ENCODE measurements around the gene GPSM1.

GPSM1 gene

DNA sequence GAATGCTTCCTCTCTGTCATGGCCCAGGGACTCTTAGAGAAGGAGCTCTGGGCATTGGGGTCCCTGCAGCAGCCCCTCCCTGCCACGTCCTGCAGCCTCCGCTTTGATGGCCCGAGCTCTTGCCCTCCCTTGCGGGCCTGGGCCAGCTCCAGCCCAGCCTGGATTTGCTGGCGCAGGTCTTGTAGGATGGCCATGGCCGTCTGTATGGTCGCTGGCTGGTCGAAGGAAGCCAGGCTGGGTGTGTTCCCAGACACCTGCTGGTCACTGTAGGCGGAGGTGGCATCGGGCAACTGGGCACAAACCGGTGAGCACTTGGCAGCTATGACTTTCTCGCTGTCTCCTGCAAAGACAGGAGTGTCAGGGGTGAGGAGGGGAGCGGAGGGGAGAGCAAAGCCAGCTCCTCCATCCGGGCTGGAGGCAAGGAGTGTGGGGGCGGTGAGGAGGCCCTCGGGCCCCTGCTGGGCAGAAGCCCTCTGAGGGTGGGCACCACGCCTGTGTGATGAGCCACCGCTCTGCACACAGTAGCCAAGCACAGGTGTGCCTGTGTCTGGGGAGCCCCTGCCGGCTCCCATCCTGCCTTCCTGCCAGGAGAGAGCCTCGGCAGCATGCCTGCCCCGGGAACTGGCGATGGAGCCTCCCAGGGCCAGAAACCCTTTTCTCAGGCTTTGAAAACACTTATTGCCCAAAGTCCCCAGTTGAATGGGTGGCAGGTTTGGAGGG lies 35.9 kb upstream of the GPSM1 start:
- DNase-seq = no peak

- no peak for DNase-seq
Measured at GRCh38 chr9:136292026-136292538, 35.3 kb upstream of the GPSM1 start.

GRCh38 chr9:136292591-136293448 lies 34.5 kb upstream of the GPSM1 start:
- no peak for DNase-seq

GRCh38 chr9:136293476-136294077 lies 33.8 kb upstream of the GPSM1 start:
- DNase-seq = no peak

GRCh38 chr9:136294437-136294836 lies 32.9 kb upstream of the GPSM1 start:
- DNase-seq = no peak

DNA sequence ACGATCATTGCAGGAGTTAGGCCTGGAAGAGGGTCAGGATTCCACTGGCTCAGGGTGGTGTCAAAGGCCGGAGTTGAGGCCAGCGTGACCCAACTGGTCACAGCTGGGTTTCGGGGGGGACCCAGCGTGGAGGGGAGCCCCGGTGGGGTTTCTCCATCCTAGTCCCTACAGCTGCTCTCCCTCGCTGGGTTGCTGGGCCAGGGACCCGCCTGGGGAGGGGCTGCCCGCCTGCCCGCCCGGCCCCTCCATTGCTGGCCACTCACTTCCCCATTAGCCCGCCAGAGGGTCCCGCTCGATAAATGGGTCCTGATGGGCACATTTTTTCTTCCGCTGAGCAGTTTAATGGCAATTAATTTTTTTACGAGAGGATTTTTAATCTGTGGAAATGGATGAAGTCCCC lies 32.3 kb upstream of the GPSM1 start:
- DNase-seq = no peak

- no peak for DNase-seq
Measured at GRCh38 chr9:136295542-136296433, 31.6 kb upstream of the GPSM1 start.

DNA sequence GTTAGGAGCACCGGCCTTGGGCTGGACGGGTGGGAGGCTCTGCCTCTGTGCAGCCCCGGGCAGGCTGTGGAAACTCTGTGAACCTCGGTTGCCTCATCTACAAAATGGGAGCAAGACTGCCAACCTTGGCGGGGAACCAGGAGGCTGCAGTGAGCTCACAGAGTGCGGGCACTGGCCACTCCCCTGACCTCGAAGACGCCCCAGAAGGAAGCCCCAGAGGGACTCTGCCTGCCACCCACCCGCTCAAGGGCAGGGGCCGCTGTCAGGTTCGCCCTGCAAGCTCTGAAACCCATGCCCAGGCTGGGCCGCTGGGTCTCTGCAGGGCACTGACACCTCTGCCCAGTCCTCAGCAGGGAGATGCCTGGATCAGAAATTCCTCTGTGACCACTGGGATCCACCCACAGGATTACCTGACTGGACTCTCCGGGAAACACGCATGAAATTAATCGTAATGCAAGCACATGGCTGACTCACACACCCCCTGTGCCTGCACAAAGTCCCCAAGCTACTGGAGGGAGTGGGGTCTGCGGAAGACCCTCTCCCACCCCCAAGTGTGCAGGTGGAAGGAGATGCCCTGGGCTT lies 30.8 kb upstream of the GPSM1 start:
- no peak for DNase-seq

DNA sequence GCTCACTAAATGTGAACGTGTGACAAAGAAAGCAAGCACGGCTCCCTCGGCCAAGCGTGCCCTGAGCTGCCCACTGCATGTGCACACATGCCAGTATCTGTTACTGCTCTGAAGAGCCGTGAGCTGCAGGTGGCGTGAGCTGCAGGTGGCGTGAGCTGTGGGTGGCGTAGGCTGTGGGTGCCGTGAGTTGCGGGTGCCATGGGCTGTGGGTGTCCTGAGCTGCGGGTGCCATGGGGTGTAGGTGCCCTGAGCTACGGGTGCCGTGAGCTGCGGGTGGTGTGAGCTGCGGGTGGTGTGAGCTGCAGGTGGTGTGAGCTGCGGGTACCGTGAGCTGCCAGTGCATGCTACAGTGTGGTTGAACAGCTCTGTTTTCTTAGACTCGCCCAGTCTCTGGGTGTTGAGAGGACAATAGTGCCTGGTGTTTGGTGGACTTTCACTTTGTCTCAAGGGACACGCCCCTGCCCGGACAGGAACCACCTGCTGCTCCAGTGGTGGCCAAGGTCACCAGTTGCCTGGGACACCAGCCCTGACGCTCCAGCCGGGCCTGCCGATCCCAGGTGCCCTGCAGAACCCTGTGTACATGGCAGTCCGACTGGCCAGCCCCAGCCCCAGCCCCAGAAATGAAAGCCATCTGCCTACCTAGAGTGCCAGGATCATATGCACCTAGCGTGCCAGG lies 30.2 kb upstream of the GPSM1 start:
- DNase-seq = no peak

DNA sequence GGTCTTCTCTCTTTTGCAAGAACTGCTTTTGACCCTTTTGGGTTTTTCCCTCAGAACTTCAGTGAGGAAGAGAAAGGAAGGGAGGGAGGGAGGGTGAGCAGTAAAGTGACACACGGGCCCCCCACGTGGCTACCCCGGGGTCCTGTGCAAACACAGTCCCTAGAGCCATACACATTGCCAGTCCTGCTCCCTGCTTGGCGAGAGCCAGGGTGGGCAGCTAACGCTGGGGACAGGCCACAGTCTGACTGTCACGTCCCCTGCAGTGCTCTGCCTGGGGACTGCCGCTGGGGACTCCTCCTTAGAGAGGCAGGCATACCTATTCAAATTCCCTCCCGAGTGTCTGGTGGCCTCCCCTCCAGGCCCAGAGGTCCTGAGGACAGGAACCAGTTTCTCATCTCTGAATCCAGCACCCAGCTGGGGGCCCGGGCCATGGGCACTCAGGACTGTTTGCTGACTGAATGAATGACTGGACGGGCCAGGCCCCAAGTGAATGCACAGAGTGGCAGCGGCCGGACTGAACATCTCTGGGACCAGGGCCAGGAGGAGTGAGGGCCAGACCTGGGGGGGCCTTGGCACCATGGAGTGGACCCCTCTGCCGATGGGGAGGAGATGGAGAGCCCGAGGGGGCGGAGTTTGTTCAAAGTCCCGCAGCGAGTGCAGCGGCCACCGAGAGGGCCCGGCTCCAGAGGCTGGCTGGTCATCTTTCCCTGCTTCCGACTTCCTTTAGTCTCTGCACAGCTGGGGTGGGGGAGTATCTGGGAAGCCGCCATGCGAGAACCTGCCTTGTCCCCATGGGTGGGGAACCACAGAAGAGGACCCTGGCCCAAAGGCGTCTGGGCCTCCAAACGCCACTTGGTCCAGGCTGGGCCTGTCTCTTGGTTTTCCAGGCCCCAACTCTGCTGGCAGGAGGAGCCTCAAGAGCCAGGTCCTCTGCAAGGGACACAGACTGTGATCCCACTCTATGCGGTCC lies 29.3 kb upstream of the GPSM1 start:
- DNase-seq = no peak

GRCh38 chr9:136299116-136299515 lies 28.2 kb upstream of the GPSM1 start:
- DNase-seq = no peak

DNA sequence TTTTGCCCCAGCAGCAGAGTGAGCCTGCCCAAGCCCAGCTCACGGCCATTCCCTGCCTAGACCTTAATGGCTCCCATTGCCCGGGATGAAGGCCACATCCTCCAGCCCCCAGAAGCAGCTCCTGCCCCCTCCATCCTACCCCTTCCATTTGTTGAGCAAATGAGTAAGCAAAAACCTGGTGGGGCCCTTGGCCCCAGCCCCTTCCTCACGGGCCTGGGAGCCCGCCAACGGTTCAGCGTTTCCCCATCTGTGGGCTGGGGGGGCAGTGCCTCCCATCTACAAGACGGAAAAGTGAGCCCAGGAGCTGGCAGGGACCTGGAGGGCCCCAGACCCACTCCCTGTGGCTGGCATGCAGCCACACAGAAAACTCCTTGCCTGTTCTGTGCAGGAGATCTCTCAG lies 27.8 kb upstream of the GPSM1 start:
- no peak for DNase-seq

DNA sequence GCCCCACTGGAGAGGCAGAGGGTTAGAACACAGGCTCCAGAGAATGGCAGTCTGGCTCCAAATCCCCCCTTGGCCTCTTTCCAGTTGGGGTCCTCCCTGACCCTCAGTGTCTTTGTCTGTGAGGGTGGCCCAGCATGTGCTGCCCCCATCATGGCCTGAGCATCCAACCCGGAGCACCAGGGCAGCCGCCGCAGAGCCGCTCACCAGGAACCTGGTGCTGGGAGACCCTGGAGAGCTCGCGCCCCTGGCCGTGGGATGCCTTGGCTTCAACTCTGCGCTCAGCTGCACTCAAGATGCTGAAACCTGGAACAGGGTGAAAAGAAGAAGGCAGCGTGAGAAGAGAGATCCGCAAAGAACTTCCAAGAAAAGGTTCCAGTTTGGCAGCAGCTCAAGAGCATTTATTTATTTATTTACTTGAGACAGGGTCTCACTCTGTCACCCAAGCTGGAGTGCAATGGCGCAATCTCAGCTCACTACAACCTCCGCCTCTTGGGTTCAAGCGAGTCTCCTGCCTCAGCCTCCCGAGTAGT lies 27.3 kb upstream of the GPSM1 start:
- no peak for DNase-seq

GRCh38 chr9:136300866-136301265 lies 26.5 kb upstream of the GPSM1 start:
- no peak for DNase-seq

- no peak for DNase-seq
Measured at GRCh38 chr9:136302527-136302926, 24.8 kb upstream of the GPSM1 start.

GRCh38 chr9:136303066-136303824 lies 24.1 kb upstream of the GPSM1 start:
- no peak for DNase-seq

DNA sequence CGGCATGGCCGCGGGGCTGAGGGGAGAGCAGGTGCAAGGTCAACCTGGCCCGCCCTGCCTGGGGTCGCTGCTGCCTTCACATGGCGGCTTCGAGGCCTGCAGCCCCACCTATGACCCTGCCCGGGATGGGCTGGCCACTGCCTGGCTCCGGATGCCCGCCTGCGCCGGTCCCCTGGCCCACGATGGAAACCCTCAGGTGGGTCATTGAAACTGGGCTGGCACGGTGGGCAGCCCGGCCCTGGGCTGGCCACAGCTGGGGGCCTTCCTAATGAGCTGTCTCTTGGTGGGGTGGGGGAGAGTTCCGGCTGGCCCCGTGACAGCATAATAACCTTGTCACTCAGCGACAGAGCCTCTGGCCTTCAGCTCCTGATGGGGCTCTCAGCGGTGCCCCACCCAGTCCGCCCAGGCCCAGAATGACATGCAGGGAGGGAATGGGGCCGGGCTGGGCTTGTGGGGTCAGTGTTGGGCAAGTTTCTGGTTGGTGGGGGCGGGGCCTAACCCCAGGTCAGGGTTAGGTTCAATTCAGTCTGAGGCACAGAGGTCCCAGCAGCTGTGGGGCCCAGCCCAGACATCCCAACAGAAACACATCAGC lies 23.4 kb upstream of the GPSM1 start, which contains the start of gene CCDC187:
Gene CCDC187, minus strand, starts transcription at position 270 of the 592 bp plus-strand sequence. Its CDS starts 264 bp downstream, at position 6.
- no peak for DNase-seq

- DNase-seq = no peak
Measured at GRCh38 chr9:136304456-136304855, 22.9 kb upstream of the GPSM1 start.

DNA sequence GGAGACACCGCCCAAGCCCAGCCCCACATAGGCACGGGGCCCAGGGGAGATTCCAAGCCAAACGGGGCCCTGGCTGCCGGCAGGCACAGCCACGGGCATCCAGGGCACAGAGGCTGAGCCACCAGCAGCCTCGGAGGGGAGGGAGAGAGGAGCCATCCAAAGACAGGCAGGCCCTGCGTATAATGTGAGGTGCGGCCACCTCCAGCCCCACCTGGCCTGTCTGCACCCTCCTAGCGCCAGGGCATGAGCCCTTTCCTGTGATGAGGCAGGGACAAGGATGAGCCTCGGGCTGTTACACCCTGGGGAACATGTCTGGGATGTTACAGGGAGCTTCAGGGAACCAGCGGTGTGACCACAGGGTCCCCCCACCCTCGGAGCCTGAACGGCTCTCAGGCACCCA lies 22.4 kb upstream of the GPSM1 start:
- DNase-seq = no peak
